Keratinocyte (primary cell): ENCODE results near the gene FTL. TPM values are rescaled to one million over a fixed set of nuclear protein-coding genes. Genes with fewer than 3 reads are reported as not detected.

ENCODE experiments used
- DNase-seq: peaks from one replicate; pipeline ENCODE4 v3.0.0-alpha.2; 2011; ENCODE audit warnings: low read depth, missing footprints, low spot score
- FAIRE-seq: peaks from 2 replicates; lab custom pipeline; 2011; peaks lifted over from hg19 to GRCh38; lab: Jason Lieb, UNC
- H2AFZ ChIP-seq: 2 replicates; pipeline ENCODE4 v1.6.0; 2012; ENCODE audit warnings: low read length, control low read depth, inconsistent platforms; ENCODE audit not compliant: control insufficient read depth
- H3K27ac ChIP-seq: 2 replicates; pipeline ENCODE4 v1.5.1; 2011; ENCODE audit warnings: low read length; ENCODE audit not compliant: control insufficient read depth, insufficient read depth
- H3K27me3 ChIP-seq: 3 replicates; pipeline ENCODE4 v1.6.0; 2011; ENCODE audit warnings: low read length; ENCODE audit not compliant: control insufficient read depth, insufficient read depth; ENCODE audit errors: extremely low read depth
- H3K36me3 ChIP-seq, 2 experiments: 2 replicates in 1 of 2; 3 replicates in 1 of 2; pipeline ENCODE4 v1.5.1; 2011; ENCODE audit warnings: low read length in 2 of 2, mild to moderate bottlenecking in 1 of 2; ENCODE audit not compliant: control insufficient read depth in 2 of 2, insufficient read depth in 2 of 2; ENCODE audit errors: extremely low read depth in 1 of 2
- H3K4me1 ChIP-seq: 3 replicates; pipeline ENCODE4 v1.5.1; 2011; ENCODE audit warnings: low read length; ENCODE audit not compliant: control insufficient read depth, insufficient read depth; ENCODE audit errors: extremely low read depth
- H3K4me2 ChIP-seq: 3 replicates; pipeline ENCODE4 v1.6.0; 2011; ENCODE audit warnings: low read depth, low read length; ENCODE audit not compliant: control insufficient read depth, insufficient read depth; ENCODE audit errors: extremely low read depth
- H3K4me3 ChIP-seq, 3 experiments: fragments of 200-600 bp in 1 of 3; sonication (generic) in 1 of 3; 2 replicates in 2 of 3; 3 replicates in 1 of 3; pipeline ENCODE4 v1.5.1; 2011 to 2016; ENCODE audit warnings: low read length in 3 of 3, mild to moderate bottlenecking in 3 of 3, control low read depth in 2 of 3, inconsistent platforms in 1 of 3, low read depth in 1 of 3, mixed read lengths in 1 of 3, mixed run types in 1 of 3, moderate library complexity in 1 of 3; ENCODE audit not compliant: control insufficient read depth in 2 of 3, insufficient read depth in 2 of 3; ENCODE audit errors: extremely low read depth in 1 of 3
- H3K79me2 ChIP-seq: 2 replicates; pipeline ENCODE4 v1.6.0; 2012; ENCODE audit warnings: low read length; ENCODE audit not compliant: control insufficient read depth, insufficient read depth
- H3K9ac ChIP-seq: 3 replicates; pipeline ENCODE4 v1.6.0; 2011; ENCODE audit warnings: low read length; ENCODE audit not compliant: control insufficient read depth, insufficient read depth; ENCODE audit errors: extremely low read depth
- H3K9me1 ChIP-seq: 3 replicates; pipeline ENCODE4 v1.6.0; 2011; ENCODE audit warnings: low read length; ENCODE audit not compliant: control insufficient read depth, insufficient read depth; ENCODE audit errors: extremely low read depth
- H3K9me3 ChIP-seq: 2 replicates; pipeline ENCODE4 v1.5.1; 2012; ENCODE audit warnings: low read depth, low read length; ENCODE audit not compliant: control insufficient read depth
- H4K20me1 ChIP-seq: 3 replicates; pipeline ENCODE4 v1.6.0; 2011; ENCODE audit warnings: low read length; ENCODE audit not compliant: control insufficient read depth, insufficient read depth; ENCODE audit errors: extremely low read depth
- CTCF ChIP-seq, 3 experiments: IDR thresholded peaks in 1 of 3; conservative IDR thresholded peaks in 1 of 3; optimal IDR thresholded peaks in 1 of 3; 2 replicates in 2 of 3; 3 replicates in 1 of 3; pipeline versions ENCODE3 to v1.5.1; 2011; ENCODE audit warnings: low read length in 3 of 3, mild to moderate bottlenecking in 3 of 3, moderate library complexity in 2 of 3, control low read depth in 1 of 3, inconsistent platforms in 1 of 3; ENCODE audit not compliant: insufficient read depth in 2 of 3; ENCODE audit errors: extremely low read depth in 1 of 3
- EZH2 ChIP-seq: IDR thresholded peaks from one replicate; pipeline ENCODE4 v1.6.1; 2012; ENCODE audit warnings: inconsistent platforms, mild to moderate bottlenecking, low read length, moderate library complexity
- dilution Hi-C: fragments of 300-500 bp; cut with MboI; formaldehyde crosslinking; loops from one replicate; pipeline ENCODE4 v1.7.0; 2020; ENCODE audit warnings: low sequenced_read_pairs; ENCODE audit not compliant: extremely low pct_ligation_motif_present
- polyA plus RNA-seq, 5 experiments: library from polyadenylated mRNA; depleted of rRNA in 3 of 5; stranded (reverse) in 3 of 5; stranded (forward) in 1 of 5; unstranded in 1 of 5; fragments of >200 nt; gene quantifications; 1 replicate in 1 of 5; 2 replicates in 3 of 5; 3 replicates in 1 of 5; pipeline versions ENCODE4 v1.2.1 to v1.2.3, GENCODE V29; 2011 to 2012; ENCODE audit warnings: missing spikeins in 2 of 5, low read depth in 1 of 5, low replicate concordance in 1 of 5

Gene FTL
- polyA plus RNA-seq, 1 donor (not counting 4 experiments of a cell fraction or from before 2014, with no cell fraction given) = 838 TPM

- Histone ChIP-seq H3K4me3 (peak overlapping the region in 1 of 3 experiments; percentile 23), H3K4me1 (peaks cover 32% of the 10 kb centered on the region)
- no peak for FAIRE-seq
These were observed 1.5 kb upstream of the FTL start for GRCh38 chr19:48963371-48964204.

GRCh38 chr19:48964205-48965039, 687 bp upstream of the FTL start:
- no peak for DNase-seq
- H3K4me2 ChIP-seq = peak overlapping the region; percentile 98
- dilution Hi-C loops = no loop called here
- H3K36me3 ChIP-seq = peaks cover 4 to 13% of the 10 kb centered on the region in 2 experiments
- peak; percentile 29 for FAIRE-seq
- no peak for TF ChIP-seq EZH2
- TF ChIP-seq CTCF (optimal IDR thresholded peaks at IDR 0.05 in 1 of 3, IDR thresholded peaks at IDR 0.05 in 1 of 3, conservative IDR thresholded peaks at IDR 0.05 in 1 of 3; ENCODE audit: extremely low read depth in 1 of 3, insufficient read depth in 2 of 3, low read length in 3 of 3) = no peak
- H3K79me2 ChIP-seq = peaks cover 7% of the 10 kb centered on the region
- peaks cover 4% of the 10 kb centered on the region for H3K9me1 ChIP-seq
- H2AFZ ChIP-seq = peak overlapping the region; percentile 13
- no peaks in the 10 kb centered on the region for H3K9me3 ChIP-seq
- H3K4me3 ChIP-seq = peak overlapping the region in 2 of 3 experiments; percentile 32 to 59
- H3K27me3 ChIP-seq = no peaks in the 10 kb centered on the region
- H3K27ac ChIP-seq = peak overlapping the region; percentile 79
- peak overlapping the region; percentile 63 for H3K9ac ChIP-seq
- H4K20me1 ChIP-seq = peaks cover 6% of the 10 kb centered on the region
- peaks cover 32% of the 10 kb centered on the region for H3K4me1 ChIP-seq

More at GRCh38 chr19:48963371-48964204, 1.5 kb upstream of the FTL start:
- Histone ChIP-seq H3K27me3 (no peaks in the 10 kb centered on the region), H3K79me2 (peaks cover 7% of the 10 kb centered on the region), H3K4me2 (peak overlapping the region; percentile 98), H3K36me3 (peaks cover 3 to 6% of the 10 kb centered on the region in 2 experiments), H2AFZ (no peak overlapping the region), H3K9ac (peak overlapping the region; percentile 63), H4K20me1 (peaks cover 6% of the 10 kb centered on the region), H3K9me1 (peaks cover 4% of the 10 kb centered on the region), H3K9me3 (no peaks in the 10 kb centered on the region), H3K27ac (peak overlapping the region; percentile 79)
- TF ChIP-seq EZH2 = no peak
- TF ChIP-seq CTCF (optimal IDR thresholded peaks at IDR 0.05 in 1 of 3, IDR thresholded peaks at IDR 0.05 in 1 of 3, conservative IDR thresholded peaks at IDR 0.05 in 1 of 3; ENCODE audit: extremely low read depth in 1 of 3, insufficient read depth in 2 of 3, low read length in 3 of 3) = no peak
- DNase-seq = no peak
- dilution Hi-C loops = no loop called here
